Mucosa of descending colon (tissue), 3 donors: Measurements from ENCODE around the gene CLSTN2. TPM values are rescaled to one million over a fixed set of nuclear protein-coding genes. Genes with fewer than 3 reads are reported as not detected.

ENCODE experiments used
- ATAC-seq: fragments of 200-7000 bp; cut with Tn5 transposase; one replicate; pipeline ENCODE4 v1.9.1; 2020; ENCODE audit warnings: mild to moderate bottlenecking, moderate library complexity
- DNase-seq, 3 donors: peaks; one replicate each; pipeline ENCODE4 v3.0.0-alpha.2; 2020
- H3K36me3 ChIP-seq: fragments of 200-600 bp; one replicate; pipeline ENCODE4 v1.8.0; 2021; ENCODE audit warnings: low read depth, mild to moderate bottlenecking
- H3K4me1 ChIP-seq: fragments of 200-600 bp; one replicate; pipeline ENCODE4 v1.8.0; 2021; ENCODE audit warnings: low read depth, mild to moderate bottlenecking
- H3K4me3 ChIP-seq: fragments of 200-600 bp; one replicate; pipeline ENCODE4 v1.8.0; 2021; ENCODE audit warnings: mild to moderate bottlenecking
- H3K9me3 ChIP-seq: fragments of 200-600 bp; one replicate; pipeline ENCODE4 v1.8.0; 2021; ENCODE audit warnings: mild to moderate bottlenecking
- intact Hi-C, 2 donors: fragments of 100-400 bp; cut with DNase I in 1 of 2; cut with micrococcal nuclease in 1 of 2; formaldehyde crosslinking; loops; one replicate each; pipeline versions ENCODE4 v1.11.0 to v1.11.1; 2022; cut with DNase I, micrococcal nuclease
- total RNA-seq, 3 donors: library from RNA; stranded (reverse); fragmentation: NEBNext Ultra II Directional in 2 of 3; extraction: Animal tissue kit (Norgen Biotek cat#: 25700) in 2 of 3; gene quantifications; one replicate each; pipeline versions ENCODE4 v1.2.1 to v1.2.4, GENCODE V29; 2021 to 2023
- TF ChIP-seq, protein P1 (sequence below): fragments of 200-600 bp; IDR thresholded peaks from one replicate; pipeline ENCODE4 v1.8.0; 2022; ENCODE audit warnings: antibody characterized with exemption, mild to moderate bottlenecking
- donor health status: DM: no; HTN: no; CAD: no; lungs with moderate emphysema.
- donor health status: DM: no; HTN: no; CAD: no.
- donor health status: DM: no; HTN: yes; CAD: no.

The CLSTN2 gene
- total RNA-seq, 3 donors from 2014 or later: 0.90 to 5.3 (median 2.5) TPM

DNA sequence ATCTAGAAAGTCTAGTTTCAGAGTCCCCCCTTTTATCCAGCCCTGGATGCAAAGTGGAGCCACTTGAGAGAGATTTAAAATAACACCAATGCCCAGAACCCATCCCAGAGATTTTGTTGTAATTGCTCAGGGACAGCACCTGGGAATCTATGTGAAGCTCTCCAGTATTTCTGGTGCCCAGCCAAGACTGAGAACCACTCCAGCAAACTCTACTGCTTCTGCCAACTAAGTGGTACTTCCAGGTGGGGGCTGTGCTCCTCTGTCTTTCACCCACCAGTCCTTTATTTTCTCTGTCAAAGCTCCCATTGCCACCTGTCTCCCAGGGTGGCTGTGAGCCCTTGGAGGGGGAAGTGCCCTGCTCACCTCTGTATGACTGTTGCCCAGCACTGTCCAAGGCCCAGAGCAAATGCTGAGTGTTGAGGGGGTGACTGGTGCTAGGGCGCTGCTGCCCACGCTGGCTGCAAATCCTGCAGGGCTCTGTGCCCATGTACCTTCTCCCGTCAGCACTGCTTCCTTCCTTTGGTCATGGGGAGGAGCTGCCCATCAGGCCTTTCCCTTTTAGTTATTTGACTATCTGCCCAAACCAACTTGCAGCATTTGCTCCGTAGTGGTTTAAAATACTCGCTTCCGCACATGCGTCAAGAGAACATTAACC is 9.4 kb downstream of the CLSTN2 start:
- TF ChIP-seq, protein P1, sequence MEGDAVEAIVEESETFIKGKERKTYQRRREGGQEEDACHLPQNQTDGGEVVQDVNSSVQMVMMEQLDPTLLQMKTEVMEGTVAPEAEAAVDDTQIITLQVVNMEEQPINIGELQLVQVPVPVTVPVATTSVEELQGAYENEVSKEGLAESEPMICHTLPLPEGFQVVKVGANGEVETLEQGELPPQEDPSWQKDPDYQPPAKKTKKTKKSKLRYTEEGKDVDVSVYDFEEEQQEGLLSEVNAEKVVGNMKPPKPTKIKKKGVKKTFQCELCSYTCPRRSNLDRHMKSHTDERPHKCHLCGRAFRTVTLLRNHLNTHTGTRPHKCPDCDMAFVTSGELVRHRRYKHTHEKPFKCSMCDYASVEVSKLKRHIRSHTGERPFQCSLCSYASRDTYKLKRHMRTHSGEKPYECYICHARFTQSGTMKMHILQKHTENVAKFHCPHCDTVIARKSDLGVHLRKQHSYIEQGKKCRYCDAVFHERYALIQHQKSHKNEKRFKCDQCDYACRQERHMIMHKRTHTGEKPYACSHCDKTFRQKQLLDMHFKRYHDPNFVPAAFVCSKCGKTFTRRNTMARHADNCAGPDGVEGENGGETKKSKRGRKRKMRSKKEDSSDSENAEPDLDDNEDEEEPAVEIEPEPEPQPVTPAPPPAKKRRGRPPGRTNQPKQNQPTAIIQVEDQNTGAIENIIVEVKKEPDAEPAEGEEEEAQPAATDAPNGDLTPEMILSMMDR: no peak
- Histone ChIP-seq H3K9me3 (no peaks in the 10 kb centered on the region), H3K36me3 (no peaks in the 10 kb centered on the region), H3K4me3 (no peak overlapping the region), H3K4me1 (no peaks in the 10 kb centered on the region)
- no peak for ATAC-seq
- intact Hi-C loops: no loop called here
- DNase-seq: no peak

DNA sequence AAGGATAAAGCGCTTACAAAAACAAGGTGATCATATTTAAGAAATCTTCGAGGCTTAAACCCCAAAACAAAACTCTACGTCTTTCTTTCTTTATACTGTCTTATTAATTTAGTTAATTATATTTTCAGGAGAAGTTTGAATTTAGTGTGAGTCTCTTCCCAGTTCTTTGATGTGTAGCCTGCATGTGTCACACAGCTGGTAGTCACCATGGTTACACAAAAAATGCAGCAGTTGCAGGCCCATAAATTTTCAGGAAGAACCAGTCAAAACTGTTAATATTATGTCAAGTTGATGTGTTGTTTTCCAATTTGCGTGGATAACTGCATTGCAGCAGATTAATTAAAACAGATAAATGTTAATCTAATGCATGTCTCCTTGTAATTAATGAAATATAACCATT is 10.4 kb downstream of the CLSTN2 start:
- DNase-seq (no peak), ATAC-seq (no peak)
- TF ChIP-seq, protein P1: no peak
- Histone ChIP-seq H3K4me1 (no peaks in the 10 kb centered on the region), H3K9me3 (no peaks in the 10 kb centered on the region), H3K36me3 (no peaks in the 10 kb centered on the region), H3K4me3 (no peak overlapping the region)
- intact Hi-C loops: no loop called here

DNA sequence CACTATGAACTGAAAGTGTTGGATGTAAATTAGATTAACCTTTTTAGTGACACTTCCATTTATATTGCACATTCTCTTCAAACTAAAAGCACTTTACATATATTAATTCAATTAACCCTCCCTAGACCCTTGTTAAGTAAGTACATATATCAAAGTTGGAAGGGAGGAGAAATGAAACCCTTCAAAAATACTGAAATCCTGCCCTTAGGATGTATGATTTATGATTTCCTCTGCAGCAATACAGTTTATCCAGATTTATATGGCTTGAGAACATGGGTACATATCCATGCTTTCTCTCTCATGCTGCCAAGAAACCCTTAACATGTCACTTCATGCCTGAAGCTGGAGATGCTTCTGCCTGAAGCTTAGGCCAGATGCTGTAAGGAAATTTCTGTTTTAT is 11.0 kb downstream of the CLSTN2 start:
- intact Hi-C loops: no loop called here
- DNase-seq (no peak), ATAC-seq (no peak)
- H3K4me1 ChIP-seq: no peaks in the 10 kb centered on the region
- H3K9me3 ChIP-seq: no peaks in the 10 kb centered on the region
- H3K4me3 ChIP-seq: no peak overlapping the region
- H3K36me3 ChIP-seq: no peaks in the 10 kb centered on the region
- TF ChIP-seq, protein P1: no peak

DNA sequence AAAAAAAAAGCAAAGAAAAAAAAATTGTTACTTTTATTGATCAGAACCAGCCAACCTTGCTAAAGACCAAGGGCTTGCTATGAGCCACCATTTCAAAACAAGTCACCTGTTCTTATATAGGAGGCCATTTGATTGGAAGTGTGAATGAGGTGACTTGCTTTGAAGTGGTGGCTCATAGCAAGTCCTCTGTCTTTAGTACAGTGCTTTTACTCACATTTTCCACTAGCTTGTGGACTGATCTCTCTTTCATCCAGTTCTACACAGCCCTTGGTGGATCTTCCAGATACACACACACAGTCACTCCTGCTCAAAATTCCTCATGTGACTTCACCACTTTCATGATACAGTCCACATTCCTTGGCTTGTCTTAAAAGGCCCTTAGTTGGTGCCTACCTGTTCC is 13.5 kb downstream of the CLSTN2 start:
- intact Hi-C loops: no loop called here
- no peaks in the 10 kb centered on the region for H3K36me3 ChIP-seq
- no peaks in the 10 kb centered on the region for H3K9me3 ChIP-seq
- no peak overlapping the region for H3K4me3 ChIP-seq
- no peak for ATAC-seq
- DNase-seq: no peak
- TF ChIP-seq, protein P1: no peak
- no peaks in the 10 kb centered on the region for H3K4me1 ChIP-seq

DNA sequence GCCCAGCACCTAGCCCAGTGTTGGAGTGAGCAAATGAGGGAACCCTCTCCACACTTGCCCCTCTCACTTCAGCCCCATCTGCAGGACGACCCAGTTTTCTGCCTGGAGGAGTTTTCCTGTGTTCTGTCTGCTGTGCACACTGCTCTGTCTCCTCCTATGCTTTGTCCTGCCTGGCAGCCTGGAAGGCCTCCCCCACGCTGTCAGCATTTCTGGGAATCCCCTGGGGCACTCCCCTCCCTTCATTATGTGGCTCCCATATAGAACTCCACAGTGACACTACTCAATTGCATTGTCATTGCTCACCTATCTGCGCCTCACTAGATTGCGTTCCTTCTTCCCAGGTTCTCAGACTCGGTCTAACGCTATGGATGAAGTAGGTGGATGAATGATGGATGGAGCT is 13.9 kb downstream of the CLSTN2 start:
- H3K4me3 ChIP-seq: no peak overlapping the region
- no peak for ATAC-seq
- no peaks in the 10 kb centered on the region for H3K9me3 ChIP-seq
- TF ChIP-seq, protein P1: no peak
- H3K36me3 ChIP-seq: no peaks in the 10 kb centered on the region
- DNase-seq: no peak
- intact Hi-C loops: no loop called here
- H3K4me1 ChIP-seq: no peaks in the 10 kb centered on the region
